Anterior cingulate cortex (tissue), 58 donors: ENCODE data around the gene DENND4A.
A peak's percentile ranks its signal among the peaks of the same experiment; 100 is the strongest.
"Not testable (repeated sequence)": the region's sequence is repeated elsewhere in the genome, so short reads cannot be mapped to it uniquely, and the experiment has no call there.

Experiments
- DNase-seq, 58 donors: peaks; one replicate each; lab custom pipeline; 2025; lab: John Stamatoyannopoulos, UW

DENND4A gene

DNA sequence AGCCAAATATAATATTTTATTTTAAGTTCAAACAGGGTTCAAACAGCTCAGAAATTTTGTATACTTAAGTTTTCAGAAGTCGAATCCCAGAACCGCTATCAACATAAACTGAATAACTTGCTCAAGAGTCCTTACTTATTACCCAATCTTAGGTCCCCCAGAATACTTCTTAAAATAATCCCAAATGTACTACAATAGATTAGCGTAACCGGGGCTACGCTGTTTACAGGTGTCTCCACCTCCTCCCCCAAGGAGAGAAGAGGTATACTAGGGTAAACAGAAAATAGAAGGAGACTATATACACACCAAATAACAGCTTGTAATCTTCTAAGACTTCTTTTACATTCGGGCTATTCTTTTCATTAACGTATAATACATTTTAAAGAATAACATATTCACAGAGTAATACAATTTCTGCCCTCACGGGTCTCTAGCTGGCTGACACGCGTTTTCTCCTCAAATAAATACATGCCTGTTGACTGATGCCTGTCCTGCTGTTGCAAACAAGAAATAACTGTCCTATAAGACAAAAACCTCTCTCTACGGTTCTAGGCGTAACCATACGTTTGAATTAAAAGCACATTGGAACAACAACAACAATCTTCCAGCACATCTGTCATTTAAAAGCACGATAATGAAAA, 1.3 kb downstream of the DENND4A start:
- DNase-seq, result peak in 1 of 58 donors; percentile 45

DNA sequence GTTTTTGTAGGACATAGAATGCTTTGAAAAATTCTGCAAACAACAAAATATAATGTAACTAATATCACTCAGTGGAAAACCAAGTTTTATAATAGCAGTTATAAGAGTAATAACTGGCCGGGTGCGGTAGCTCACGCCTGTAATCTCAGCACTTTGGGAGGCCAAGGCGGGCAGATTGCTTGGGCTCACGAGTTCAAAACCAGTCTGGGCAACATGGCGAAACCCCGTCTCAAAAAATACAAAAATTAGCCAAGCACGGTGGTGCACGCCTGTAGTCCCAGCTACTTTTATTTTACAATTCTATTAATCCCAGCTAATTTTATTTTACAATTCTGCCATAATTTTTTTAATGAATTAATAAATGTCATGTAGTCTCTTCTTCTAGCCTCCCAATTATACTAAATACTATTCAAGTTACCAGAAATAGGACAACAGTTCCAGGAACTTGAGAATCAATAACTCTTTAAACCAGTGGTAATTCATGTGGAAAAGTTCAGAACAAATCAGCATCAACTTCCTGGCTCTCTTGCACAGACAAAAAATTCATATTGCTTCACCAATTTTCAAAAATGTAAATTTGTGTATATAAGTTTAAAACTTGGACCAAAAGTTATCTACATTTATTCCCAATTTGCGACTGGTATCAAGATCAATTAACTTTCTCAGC, 2.2 kb downstream of the DENND4A start:
- no peak for DNase-seq

DNA sequence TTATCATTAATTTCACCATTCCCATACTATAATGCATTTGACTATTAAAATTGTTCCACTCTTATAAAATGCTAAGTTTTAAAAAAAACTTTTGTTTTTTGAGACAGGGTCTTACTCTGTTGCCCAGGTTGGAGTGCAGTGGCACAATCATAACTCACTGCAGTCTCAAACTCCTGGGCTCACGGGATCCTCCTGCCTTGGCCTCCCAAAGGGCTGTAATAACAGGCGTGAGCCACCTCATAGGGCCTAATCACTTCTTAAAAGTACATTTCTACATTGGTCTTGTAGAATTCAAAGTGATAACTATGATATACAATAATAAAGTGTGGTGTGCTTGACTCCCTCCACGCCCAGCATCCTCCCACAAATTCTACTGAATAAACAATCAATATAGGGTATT, 3.0 kb downstream of the DENND4A start:
- DNase-seq, result no peak

DNA sequence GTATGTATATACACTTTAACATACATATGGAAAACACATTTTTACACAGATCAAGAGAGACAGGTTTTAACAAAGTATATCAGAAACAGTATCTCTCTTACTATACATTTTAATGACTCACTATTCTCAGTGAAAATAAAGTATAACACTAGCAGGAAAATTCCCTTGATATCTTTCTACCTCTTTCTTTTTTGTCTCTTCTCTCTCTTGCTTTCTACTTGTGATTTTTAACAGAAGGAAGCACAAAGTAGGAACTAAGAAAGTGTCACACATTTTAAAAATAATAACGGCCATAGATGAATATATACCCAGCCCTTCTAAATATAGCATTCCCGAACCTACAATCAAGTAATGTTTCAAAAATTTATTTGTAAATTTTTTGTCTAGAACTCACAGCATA, 4.8 kb downstream of the DENND4A start:
- DNase-seq, result no peak

DNA sequence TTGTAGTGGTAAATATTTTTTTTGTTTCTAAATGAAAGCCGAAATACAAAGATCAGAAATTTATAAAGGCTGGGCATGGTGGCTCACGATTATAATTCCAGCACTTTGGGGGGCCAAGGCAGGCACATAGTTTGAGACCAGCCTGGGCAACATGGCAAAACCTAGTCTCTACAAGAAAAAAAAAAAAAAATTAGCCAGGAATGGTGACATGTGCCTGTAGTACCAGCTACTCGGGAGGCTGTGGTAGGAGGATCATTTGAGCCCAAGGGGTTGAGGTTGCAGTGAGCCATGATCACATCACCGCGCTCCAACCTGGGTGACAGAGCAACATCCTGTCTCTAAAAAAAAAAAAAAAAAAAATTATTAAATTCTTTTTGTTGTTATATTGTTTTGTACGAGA, 6.9 kb downstream of the DENND4A start:
- DNase-seq, result no peak

DNA sequence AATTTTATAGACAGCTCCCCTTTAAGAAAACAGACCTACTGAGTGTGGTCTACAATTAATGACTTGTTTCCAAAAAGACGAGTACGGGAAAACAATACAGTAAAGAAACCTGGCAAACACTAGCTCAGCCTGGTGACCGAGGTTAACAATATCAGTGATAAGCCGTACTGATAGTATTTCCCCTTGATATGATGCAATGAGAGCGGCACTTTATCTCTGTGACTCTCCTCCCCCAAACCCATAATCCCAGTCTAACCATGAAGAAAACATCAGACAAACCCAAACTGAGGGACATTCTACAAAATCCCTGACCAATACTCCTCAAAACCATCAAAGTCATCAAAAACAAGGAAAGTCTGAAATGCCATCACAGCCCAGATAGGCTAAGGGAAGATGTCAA, 8.2 kb downstream of the DENND4A start:
- DNase-seq, result no peak

DNA sequence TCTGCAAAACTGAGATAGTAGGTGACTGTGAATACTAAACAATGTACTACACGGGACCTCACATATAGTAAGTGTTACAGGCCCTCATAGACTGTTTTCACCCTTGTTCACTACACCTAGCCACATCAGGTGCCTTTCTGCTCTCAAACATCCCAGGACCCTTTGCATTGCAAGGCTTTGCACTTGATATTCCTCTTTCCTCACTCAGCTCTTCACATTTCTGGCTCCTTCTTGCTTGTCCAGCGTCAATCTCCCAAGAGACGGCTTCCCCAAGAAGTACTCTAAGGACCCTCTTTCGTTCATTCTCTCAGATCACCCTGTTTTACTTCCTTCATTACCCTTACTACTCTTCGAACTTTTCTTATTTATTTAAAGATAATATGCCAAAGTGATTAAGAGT, 10.0 kb downstream of the DENND4A start:
- no peak for DNase-seq

DNA sequence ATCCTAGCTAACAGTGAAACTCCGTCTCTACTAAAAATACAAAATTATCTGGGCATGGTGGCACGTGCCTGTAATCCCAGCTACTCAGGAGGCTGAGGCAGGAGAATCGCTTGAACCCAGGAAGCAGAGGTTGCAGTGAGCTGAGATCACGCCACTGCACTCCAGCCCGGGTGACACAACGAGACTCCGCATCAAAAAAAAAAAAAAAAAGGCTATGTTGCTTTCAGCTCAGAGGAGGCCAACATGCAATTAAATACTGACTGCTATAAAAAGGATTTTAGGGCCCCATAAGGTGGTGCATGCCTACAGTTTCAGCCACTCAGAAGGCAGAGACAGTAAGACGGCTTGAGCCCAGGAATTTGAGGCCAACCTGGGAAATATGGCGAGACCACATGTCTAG, 13.4 kb downstream of the DENND4A start:
- DNase-seq, result not testable (repeated sequence)

DNA sequence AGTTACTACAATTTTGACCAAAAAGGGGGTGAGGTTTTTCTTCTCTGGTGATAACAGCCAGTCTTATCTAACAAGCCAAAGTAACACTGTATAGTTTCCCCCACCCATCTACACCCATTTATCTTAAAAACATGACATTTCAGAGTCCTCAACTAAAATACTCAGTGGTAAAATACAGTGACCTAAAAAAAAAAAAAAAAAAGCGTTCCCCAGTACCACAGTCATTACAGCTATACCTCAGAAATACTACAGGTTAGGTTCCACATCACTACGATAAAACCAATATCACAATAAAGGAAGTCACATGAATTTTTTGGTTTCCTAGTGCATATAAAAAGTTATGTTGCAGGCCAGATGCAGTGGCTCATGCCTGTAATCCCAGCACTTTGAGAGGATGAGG, 13.8 kb downstream of the DENND4A start:
- DNase-seq, result no peak

DNA sequence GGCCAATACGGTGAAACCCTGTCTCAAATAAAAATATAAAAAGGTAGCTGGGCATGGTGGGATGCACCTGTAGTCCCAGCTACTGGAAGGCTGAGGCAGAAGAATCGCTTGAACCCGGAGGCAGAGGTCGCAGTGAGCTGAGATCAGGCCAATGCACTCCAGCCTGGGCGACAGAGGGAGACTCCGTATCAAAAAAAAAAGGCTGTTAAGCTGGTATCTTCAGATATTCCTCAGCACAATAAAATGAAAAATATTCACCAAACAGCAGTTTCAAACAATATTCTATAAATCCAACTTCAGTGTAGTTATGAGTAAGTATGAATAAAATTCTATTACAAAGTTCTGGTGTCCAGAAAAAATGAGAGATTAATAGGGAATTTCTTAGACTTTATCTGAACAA, 14.2 kb downstream of the DENND4A start:
- DNase-seq, result no peak

DNA sequence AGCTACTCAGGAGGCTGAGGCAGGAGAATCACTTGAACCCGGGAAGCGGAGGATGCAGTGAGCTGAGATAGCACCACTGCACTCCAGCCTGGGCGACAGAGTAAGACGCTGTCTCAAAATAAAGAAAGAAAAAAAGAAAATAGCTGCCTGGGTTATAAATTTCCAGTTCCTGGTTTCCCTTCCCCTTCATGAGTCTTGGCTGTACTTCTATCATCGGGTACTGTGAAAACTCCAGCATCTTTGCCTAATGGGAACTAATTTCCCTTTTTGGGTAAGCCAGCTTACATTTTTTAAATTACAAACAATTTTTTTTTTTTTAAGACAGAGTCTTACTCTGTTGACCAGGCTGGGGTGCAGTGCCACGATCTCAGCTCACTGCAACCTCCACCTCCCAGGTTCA, 15.0 kb downstream of the DENND4A start:
- no peak for DNase-seq

DNA sequence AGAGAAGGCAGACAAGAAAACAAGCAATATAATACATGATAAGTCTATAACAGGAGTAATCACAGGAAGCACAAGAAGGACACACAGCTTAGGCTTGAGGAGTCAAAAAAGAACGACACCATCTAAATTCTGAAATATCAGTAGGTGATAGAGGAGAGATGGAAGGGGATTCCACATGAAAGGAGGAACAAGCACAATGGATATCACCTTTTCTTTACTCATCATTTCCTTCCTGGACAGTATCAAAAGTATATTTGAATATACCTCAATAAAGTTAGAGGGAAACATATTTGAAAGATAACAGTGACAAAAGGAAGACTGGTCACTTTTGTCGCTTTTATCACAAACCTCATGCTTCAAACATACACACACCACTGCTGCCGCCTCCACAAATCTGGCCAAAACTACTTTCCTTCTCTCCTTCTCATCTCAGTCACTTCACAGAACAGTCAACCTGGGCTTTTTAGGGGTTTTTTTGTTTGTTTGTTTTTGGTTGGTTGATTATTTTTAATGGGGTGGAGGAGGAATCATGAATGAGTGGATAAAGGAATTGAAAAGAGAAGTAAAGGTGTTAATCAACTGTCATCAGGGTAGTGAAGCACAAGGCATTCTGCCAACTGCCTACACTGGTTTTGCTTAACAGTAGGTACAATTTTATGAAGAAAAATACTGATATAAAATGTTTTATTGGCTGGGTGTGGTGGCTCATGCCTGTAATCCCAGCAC, 18.5 kb downstream of the DENND4A start:
- no peak for DNase-seq

DNA sequence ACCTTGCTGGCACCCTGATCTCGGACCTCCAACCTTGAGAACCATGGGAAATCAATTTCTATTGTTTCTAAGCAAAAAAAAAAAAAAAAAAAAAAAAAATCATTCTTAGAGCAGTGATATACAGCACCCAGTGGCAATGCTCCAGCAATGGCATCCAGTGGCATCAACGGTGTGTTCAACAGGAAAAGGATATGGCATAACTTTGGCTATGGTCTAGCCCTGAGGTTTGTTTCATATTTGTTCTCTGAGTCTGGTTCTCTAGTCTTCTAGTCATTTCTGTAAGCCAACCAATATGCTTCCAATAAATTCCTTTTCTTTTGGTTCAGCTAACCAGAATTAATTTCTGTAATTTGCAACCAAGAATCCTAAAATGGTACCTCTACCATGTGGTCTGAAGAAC, 19.2 kb downstream of the DENND4A start:
- DNase-seq, result no peak

DNA sequence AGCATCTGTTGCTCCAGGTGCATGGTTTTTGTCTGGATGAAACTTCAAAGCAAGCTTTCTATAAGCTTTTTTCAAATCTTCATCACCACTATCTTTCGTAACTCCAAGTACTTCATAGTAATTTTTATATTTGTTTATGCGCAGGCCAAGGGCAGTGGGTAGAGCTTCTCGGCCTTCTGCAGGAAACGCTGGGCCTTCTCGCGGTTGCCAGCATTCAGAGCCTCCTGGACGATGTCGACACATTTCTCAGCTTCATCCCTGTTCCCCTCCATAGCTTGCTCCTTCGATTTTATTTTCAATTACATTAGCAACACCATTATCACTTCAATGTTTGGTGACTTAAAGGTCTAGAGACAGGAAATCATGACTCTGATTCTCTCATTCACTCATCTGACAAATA, 20.2 kb downstream of the DENND4A start:
- DNase-seq, result no peak

DNA sequence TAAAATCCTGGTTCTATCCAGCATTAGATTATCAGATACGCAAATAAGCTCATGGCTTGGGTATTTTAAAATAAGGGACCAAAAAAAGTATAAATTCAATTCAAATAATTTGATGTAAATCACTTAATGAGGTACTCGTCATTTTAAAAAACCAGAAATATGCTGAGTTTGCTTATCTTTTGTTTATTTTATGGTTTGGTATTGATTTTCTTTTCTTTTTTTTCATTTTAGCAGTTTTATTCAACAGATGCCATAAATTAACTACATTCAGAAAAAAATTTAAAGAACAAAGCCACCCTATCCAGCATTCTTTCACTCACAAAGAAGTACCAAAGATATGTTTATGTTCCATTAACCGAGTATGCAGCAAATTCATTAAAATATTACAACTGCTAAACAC, 22.6 kb downstream of the DENND4A start:
- DNase-seq, result no peak

DNA sequence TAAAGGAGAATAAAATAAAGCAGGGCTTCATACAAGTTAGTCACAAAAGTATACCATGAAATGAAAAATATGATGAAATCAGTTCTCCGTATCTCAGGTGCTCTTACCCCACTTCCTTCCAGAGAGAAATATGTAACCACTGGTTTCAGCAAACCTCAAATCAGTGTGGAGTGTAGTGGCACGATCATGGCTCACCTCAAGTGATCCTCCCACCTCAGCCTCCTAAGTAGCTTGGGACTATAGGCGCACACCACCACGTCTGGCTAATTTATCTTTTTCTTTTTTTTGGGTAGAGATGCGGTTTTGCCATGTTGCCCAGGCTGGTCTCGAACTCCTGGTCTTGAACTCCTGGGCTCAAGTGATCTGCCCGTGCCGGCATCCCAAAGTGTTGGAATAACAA, 24.2 kb downstream of the DENND4A start:
- no peak for DNase-seq

DNA sequence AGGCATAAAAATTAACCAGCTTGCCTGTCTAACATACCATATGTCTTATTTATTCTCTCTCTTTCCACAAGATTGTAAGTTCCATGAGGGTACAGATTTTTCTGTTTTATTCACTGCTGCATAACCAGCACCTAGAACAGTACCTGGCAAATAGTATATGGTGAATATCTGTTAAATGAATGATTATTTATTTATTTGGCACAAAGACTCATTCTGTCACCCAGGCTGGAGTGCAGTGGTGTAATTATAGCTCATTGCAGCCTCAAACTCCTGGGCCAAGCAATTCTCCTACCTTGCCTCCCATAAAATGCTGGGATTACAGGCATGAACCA, 24.9 kb downstream of the DENND4A start:
- no peak for DNase-seq

DNA sequence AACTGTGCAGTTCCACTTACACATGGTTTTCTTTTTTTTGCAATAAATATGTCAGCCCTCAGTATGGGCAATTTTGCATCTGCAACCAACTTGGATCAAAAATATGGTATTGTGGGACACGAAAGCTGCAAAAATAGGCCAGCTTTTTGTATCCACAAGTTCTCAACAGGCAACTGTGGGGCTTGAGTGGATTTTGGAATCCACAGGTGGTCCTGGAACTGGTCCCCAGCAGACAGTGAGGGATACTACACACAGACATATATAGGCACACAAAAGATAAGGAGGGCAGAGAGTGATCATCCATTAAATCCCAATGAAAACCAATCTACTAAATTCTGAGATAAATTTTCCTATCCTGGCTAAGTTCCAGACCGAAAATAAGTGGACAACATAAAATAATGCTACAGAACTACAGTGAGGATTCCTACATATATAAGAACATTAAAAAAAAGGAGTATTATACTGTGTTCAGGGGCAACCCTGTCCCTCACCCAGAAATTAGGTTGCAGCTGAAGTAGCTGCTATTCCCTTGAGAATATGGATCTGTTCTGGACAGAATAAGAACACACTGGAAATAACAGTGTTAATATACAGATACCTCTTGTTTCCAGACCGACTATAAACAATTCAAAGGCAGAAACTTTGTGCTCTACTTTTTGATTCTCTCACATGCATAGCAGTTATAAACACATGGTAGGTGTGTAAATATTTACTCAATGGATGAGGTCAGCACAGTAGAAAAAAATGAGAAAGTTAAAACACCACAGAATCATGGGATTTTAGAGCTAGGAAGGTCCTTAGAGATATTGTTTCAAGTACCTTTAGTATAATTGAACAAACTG, 25.4 kb downstream of the DENND4A start:
- DNase-seq, result no peak

DNA sequence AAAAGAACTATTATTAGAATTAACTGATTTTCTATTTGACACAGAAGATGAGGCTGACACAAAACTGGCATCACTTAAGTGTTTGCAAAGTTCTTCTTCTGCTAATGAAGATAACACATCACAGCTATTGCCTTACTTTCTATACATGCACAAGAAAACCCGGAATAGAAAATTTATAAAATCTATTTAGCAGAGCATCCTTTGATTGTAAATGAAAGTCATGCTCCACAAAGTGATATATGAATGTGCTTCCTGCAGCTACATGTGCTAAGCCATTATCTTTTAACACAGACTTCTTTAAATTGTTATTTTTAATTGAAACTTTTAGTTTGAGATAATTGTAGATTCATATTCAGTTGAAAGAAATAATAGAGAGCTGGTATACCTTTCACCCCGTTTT, 27.0 kb downstream of the DENND4A start:
- no peak for DNase-seq

DNA sequence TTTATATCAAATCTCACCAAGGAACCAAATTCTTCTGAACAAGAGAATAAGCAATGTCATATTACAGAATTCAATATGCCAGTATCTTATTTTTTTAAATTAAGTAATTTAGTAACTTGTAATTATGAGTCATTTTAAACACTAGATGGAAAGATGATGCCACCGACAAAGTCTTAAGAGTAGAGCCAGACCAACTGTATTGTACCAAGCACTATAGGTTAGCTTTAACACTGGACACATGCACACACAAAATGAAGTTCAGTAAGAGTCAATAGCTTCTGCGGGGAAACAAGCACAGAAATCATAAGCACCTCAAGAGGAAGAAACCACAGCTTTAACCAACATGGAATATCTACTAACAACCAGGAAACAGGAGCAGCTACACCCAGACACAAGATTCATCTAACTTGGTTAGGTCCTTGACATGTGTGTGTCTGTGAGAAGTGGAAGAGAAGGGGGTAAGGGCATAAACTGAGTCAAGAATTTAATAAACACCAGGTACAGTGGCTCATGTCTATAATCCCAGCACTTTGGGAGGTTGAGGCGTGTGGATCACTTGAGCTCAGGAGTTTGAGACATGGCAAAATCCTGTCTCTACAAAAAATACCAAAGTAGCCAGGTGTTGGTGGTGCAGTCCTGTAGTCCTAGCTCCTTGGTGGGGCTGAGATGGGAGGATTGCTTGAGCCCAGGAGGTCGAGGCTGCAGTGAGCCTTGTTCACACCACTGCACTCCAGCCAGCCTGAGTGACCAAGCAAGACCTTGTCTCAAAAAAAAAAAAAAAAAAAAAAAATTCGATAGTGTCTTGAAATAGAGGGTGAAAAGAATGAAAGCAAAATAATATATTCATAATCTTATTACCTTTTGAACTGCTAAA, 28.9 kb downstream of the DENND4A start:
- DNase-seq, result no peak
